Vagina (tissue), 2 donors: ENCODE data around the gene IFNA21.

Source experiments
- POLR2A ChIP-seq, 2 donors: fragments of 450-650 bp; IDR thresholded peaks; one replicate each; pipeline ENCODE4 v1.6.1; 2017; ENCODE audit warnings: antibody characterized with exemption in 2 of 2, mild to moderate bottlenecking in 2 of 2, moderate library complexity in 2 of 2
- POLR2AphosphoS5 ChIP-seq, 2 donors: sonication (generic); formaldehyde crosslinking; IDR thresholded peaks; one replicate each; pipeline ENCODE4 v1.9.0; 2017; ENCODE audit warnings: antibody characterized with exemption in 2 of 2, mild to moderate bottlenecking in 2 of 2, low read depth in 1 of 2; ENCODE audit not compliant: insufficient read depth in 1 of 2
- TF ChIP-seq, protein P1 (sequence below), 3 experiments: fragments of 450-650 bp in 2 of 3; fragments of 200-600 bp in 1 of 3; sonication (generic) in 1 of 3; IDR thresholded peaks; one replicate each; pipeline ENCODE4 v1.5.1; 2017 to 2019; ENCODE audit warnings: antibody characterized with exemption in 3 of 3, mild to moderate bottlenecking in 2 of 3, moderate library complexity in 2 of 3

- TF ChIP-seq, protein P1, sequence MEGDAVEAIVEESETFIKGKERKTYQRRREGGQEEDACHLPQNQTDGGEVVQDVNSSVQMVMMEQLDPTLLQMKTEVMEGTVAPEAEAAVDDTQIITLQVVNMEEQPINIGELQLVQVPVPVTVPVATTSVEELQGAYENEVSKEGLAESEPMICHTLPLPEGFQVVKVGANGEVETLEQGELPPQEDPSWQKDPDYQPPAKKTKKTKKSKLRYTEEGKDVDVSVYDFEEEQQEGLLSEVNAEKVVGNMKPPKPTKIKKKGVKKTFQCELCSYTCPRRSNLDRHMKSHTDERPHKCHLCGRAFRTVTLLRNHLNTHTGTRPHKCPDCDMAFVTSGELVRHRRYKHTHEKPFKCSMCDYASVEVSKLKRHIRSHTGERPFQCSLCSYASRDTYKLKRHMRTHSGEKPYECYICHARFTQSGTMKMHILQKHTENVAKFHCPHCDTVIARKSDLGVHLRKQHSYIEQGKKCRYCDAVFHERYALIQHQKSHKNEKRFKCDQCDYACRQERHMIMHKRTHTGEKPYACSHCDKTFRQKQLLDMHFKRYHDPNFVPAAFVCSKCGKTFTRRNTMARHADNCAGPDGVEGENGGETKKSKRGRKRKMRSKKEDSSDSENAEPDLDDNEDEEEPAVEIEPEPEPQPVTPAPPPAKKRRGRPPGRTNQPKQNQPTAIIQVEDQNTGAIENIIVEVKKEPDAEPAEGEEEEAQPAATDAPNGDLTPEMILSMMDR (IDR thresholded peaks at IDR 0.05) = no peak
- TF ChIP-seq POLR2A (IDR thresholded peaks at IDR 0.05) (no peak), POLR2AphosphoS5 (IDR thresholded peaks at IDR 0.05; ENCODE audit: insufficient read depth in 1 of 2, low read depth in 1 of 2) (no peak)
These were observed 6.3 kb downstream of the IFNA21 start for GRCh38 chr9:21160178-21160577.
